Measurements from ENCODE around the gene PCGF3.
"Not testable (repeated sequence)": the region's sequence is repeated elsewhere in the genome, so short reads cannot be mapped to it uniquely, and the experiment has no call there.

PCGF3 gene

GRCh38 chr4:772776-773175 lies 67.1 kb downstream of the PCGF3 start:
- Histone ChIP-seq H3K4me1 (ENCODE audit: control insufficient read depth, insufficient read depth, low read length) (no peaks in the 10 kb centered on the region), H3K4me3 (ENCODE audit: low read depth, low read length) (no peak overlapping the region), H3K27ac (ENCODE audit: extremely low read depth, low read depth, low read length) (no peak overlapping the region), H3K9me3 (ENCODE audit: control insufficient read depth, insufficient read depth, low read depth, low read length) (no peaks in the 10 kb centered on the region), H3K36me3 (ENCODE audit: control insufficient read depth in 2 of 2, insufficient read depth in 1 of 2, low read length in 2 of 2) (peaks cover 3 to 68% of the 10 kb centered on the region in 2 experiments; a peak in 2 of 3 replicates)
- CTCF ChIA-PET = no interaction called here
- POLR2A ChIA-PET = no interaction called here
- TF ChIP-seq ZNF785 (tag by site-specific recombination; IDR thresholded peaks at IDR 0.05) (no peak), ZBTB7A (tag by site-specific recombination; IDR thresholded peaks at IDR 0.05; ENCODE audit: low read depth) (no peak), ZNF610 (tag by site-specific recombination; IDR thresholded peaks at IDR 0.05; ENCODE audit: borderline replicate concordance) (no peak), ZNF501 (tag by site-specific recombination; IDR thresholded peaks at IDR 0.05) (no peak)

DNA sequence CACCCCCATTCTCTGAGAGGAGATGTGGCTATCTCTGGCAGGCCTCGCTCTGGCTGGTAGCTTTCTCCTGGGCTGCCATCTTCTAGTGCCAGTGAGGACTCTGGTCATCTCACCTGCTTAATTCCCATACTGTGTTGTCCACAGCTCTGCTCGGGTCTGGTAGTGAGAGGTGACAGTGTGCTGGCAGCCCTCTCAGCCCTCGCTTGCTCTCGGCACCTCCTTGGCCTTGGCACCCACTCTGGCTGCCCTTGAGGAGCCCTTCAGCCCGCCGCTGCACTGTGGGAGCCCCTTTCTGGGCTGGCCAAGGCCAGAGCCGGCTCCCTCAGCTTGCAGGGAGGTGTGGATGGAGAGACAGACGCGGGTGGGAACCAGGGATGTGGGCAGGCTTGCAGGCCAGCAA lies 67.6 kb downstream of the PCGF3 start:
- Histone ChIP-seq H3K9me3 (ENCODE audit: control insufficient read depth, insufficient read depth, low read depth, low read length) (no peaks in the 10 kb centered on the region), H3K27ac (ENCODE audit: extremely low read depth, low read depth, low read length) (no peak overlapping the region), H3K4me1 (ENCODE audit: control insufficient read depth, insufficient read depth, low read length) (no peaks in the 10 kb centered on the region), H3K4me3 (ENCODE audit: low read depth, low read length) (no peak overlapping the region), H3K36me3 (ENCODE audit: control insufficient read depth in 2 of 2, insufficient read depth in 1 of 2, low read length in 2 of 2) (peaks cover 3 to 72% of the 10 kb centered on the region in 2 experiments; a peak in 2 of 3 replicates)
- TF ChIP-seq ZBTB8A (tag by site-specific recombination; IDR thresholded peaks at IDR 0.05) (peak; percentile 51; the same call in 1 of the 2 replicates), ZNF138 (tag by site-specific recombination; IDR thresholded peaks at IDR 0.05; ENCODE audit: borderline replicate concordance) (no peak), ZNF600 (tag by site-specific recombination; IDR thresholded peaks at IDR 0.05) (0 out of 2 replicates have a peak, but pooled peaks have one; percentile 13), ZNF660 (tag by site-specific recombination; IDR thresholded peaks at IDR 0.05) (no peak), ZNF404 (tag by site-specific recombination; IDR thresholded peaks at IDR 0.05) (no peak), PRDM10 (tag by site-specific recombination; IDR thresholded peaks at IDR 0.05) (no peak), AEBP2 (tag by site-specific recombination; IDR thresholded peaks at IDR 0.05; ENCODE audit: borderline replicate concordance) (no peak)
- CTCF ChIA-PET = no interaction called here
- POLR2A ChIA-PET = no interaction called here

DNA sequence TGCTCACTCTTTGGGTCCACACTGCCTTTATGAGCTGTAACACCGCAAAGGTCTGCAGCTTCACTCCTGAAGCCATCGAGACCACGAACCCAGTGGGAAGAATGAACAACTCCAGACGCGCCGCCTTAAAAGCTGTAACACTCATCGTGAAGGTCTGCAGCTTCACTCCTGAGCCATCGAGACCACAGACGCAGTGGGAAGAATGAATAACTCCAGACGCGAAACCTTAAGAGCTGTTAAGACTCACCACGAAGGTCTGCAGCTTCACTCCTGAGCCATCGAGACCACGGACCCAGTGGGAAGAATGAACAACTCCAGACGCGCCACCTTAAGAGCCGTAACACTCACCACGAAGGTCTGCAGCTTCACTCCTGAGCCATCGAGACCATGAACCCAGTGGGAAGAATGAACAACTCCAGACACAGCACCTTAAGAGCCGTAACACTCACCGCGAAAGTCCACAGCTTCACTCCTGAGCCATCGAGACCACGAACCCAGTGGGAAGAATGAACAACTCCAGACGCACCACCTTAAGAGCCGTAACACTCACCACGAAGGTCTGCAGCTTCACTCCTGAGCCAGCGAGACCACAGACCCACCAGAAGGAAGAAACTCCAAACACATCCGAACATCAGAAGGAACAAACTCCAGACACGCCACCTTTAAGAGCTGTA lies 68.9 kb downstream of the PCGF3 start:
- H3K4me3 ChIP-seq (ENCODE audit: low read depth, low read length); H3K27ac ChIP-seq (ENCODE audit: extremely low read depth, low read depth, low read length); H3K4me1 ChIP-seq (ENCODE audit: control insufficient read depth, insufficient read depth, low read length); H3K9me3 ChIP-seq (ENCODE audit: control insufficient read depth, insufficient read depth, low read depth, low read length); CTCF ChIA-PET: not testable (repeated sequence)
- POLR2A ChIA-PET = interaction anchor here (0.5 kb wide), 1 partner anchor 56 kb away, joined by 5 read pairs; no protein-coding TSS in a partner anchor
- peak; percentile 96 for TF ChIP-seq ZNF600 (tag by site-specific recombination; IDR thresholded peaks at IDR 0.05)
- peaks cover 14 to 77% of the 10 kb centered on the region in 2 experiments; a peak in 2 of 3 replicates for H3K36me3 ChIP-seq (ENCODE audit: control insufficient read depth in 2 of 2, insufficient read depth in 1 of 2, low read length in 2 of 2)

DNA sequence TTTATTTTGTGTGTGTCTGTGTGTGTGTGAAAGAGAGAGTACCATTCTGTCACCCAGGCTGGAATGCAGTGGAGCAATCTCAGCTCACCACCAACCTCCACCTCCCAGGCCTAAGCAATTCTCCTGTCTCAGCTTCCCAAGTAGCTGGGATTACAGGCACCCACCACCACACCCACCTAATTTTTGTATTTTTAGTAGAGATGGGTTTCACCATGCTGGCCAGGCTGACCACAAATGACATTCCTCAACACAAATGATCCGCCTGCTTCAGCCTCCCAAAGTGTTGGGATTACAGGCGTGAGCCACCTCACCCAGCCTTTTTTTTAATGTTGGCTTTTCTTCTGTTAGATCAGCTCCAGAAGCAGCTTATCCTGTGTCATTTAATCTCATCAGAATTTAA lies 69.9 kb downstream of the PCGF3 start:
- H3K4me1 ChIP-seq (ENCODE audit: control insufficient read depth, insufficient read depth, low read length); H3K9me3 ChIP-seq (ENCODE audit: control insufficient read depth, insufficient read depth, low read depth, low read length); H3K4me3 ChIP-seq (ENCODE audit: low read depth, low read length); CTCF ChIA-PET; H3K27ac ChIP-seq (ENCODE audit: extremely low read depth, low read depth, low read length): not testable (repeated sequence)
- peaks cover 22 to 78% of the 10 kb centered on the region in 2 experiments; a peak in 2 of 3 replicates for H3K36me3 ChIP-seq (ENCODE audit: control insufficient read depth in 2 of 2, insufficient read depth in 1 of 2, low read length in 2 of 2)
- POLR2A ChIA-PET = interaction anchor here (0.8 kb wide), 1 partner anchor 155 kb away, joined by 3 read pairs; no protein-coding TSS in a partner anchor
- TF ChIP-seq EGR2 (tag by site-specific recombination; IDR thresholded peaks at IDR 0.05; ENCODE audit: low read depth) = peak; percentile 80
- peak; percentile 32; the same call in 1 of the 2 replicates for TF ChIP-seq ZFHX2 (tag by site-specific recombination; conservative IDR thresholded peaks at IDR 0.05)
